ENCODE results near the gene RND2.

GRCh38 chr17:43040655-43041054 is 15.6 kb downstream of the RND2 start:
- TF ChIP-seq SP1 (IDR thresholded peaks at IDR 0.05): no peak
- no peak for TF ChIP-seq L3MBTL2 (conservative IDR thresholded peaks at IDR 0.05)
- no peak for TF ChIP-seq SUZ12 (IDR thresholded peaks at IDR 0.05)
- no peak for TF ChIP-seq HDGF (IDR thresholded peaks at IDR 0.05; ENCODE audit: borderline replicate concordance)
- TF ChIP-seq PKNOX1 (IDR thresholded peaks at IDR 0.05): no peak
- TF ChIP-seq FOXM1 (IDR thresholded peaks at IDR 0.05; ENCODE audit: borderline replicate concordance): no peak
- TF ChIP-seq FOXA1 (IDR thresholded peaks at IDR 0.05): no peak
- TF ChIP-seq LEF1 (IDR thresholded peaks at IDR 0.05; ENCODE audit: borderline replicate concordance): no peak
- no peak for TF ChIP-seq ZNF384 (IDR thresholded peaks at IDR 0.05)

Measured in HEK293T (cell line).